Transverse colon (tissue), 3 donors: ENCODE measurements around the gene METTL21A.

Experiments used
- CTCF ChIP-seq, 5 experiments: fragments of 200-600 bp in 3 of 5; fragments of 450-650 bp in 2 of 5; sonication (generic) in 3 of 5; IDR thresholded peaks; 1 replicate in 2 of 5; 2 replicates in 3 of 5; pipeline ENCODE4 v1.5.1; 2016 to 2017; ENCODE audit warnings: antibody characterized with exemption in 5 of 5, inconsistent platforms in 3 of 5, mild to moderate bottlenecking in 2 of 5, moderate library complexity in 1 of 5
- EP300 ChIP-seq: sonication (generic); formaldehyde crosslinking; IDR thresholded peaks from one replicate; pipeline ENCODE4 v1.6.1; 2017; ENCODE audit warnings: antibody characterized with exemption, low read depth
- POLR2A ChIP-seq: fragments of 450-650 bp; IDR thresholded peaks from one replicate; pipeline ENCODE4 v1.6.1; 2016; ENCODE audit warnings: antibody characterized with exemption, mild to moderate bottlenecking, moderate library complexity

- TF ChIP-seq CTCF (IDR thresholded peaks at IDR 0.05) (no peak), EP300 (no peak), POLR2A (no peak)
These were observed 53.8 kb downstream of the METTL21A start for GRCh38 chr2:207571370-207571769.
